Testis (tissue), 3 donors: ENCODE measurements around the gene TMEM40. TPM values are rescaled to one million over a fixed set of nuclear protein-coding genes. Genes with fewer than 3 reads are reported as not detected.

Source experiments
- DNase-seq: peaks from one replicate; pipeline ENCODE4 v3.0.0-alpha.2; 2019
- H3K27ac ChIP-seq, 2 donors: fragments of 200-600 bp; sonication (generic); one replicate each; pipeline ENCODE4 v1.5.1; 2019
- H3K27me3 ChIP-seq: fragments of 200-600 bp; sonication (generic); one replicate; pipeline ENCODE4 v1.5.1; 2019
- H3K36me3 ChIP-seq: fragments of 200-600 bp; sonication (generic); one replicate; pipeline ENCODE4 v1.5.1; 2017; ENCODE audit warnings: low read depth; ENCODE audit errors: missing control alignments
- H3K4me1 ChIP-seq: fragments of 200-600 bp; sonication (generic); one replicate; pipeline ENCODE4 v1.5.1; 2019
- H3K4me3 ChIP-seq, 2 donors: fragments of 200-600 bp; sonication (generic); one replicate each; pipeline ENCODE4 v1.5.1; 2017 to 2019
- H3K9me3 ChIP-seq: fragments of 200-600 bp; sonication (generic); one replicate; pipeline ENCODE4 v1.5.1; 2017
- CTCF ChIP-seq, 3 experiments: fragments of 450-650 bp in 2 of 3; fragments of 200-600 bp in 1 of 3; sonication (generic) in 1 of 3; IDR thresholded peaks; one replicate each; pipeline ENCODE4 v1.5.1; 2016 to 2019; ENCODE audit warnings: antibody characterized with exemption in 3 of 3, mild to moderate bottlenecking in 2 of 3, moderate library complexity in 1 of 3
- POLR2A ChIP-seq: fragments of 450-650 bp; IDR thresholded peaks from one replicate; pipeline ENCODE4 v1.6.1; 2017; ENCODE audit warnings: antibody characterized with exemption, mild to moderate bottlenecking, moderate library complexity
- WGBS, 2 donors: methylation state at CpG; one replicate each; pipeline ENCODE4 v1.1.5; 2018; 5-methylcytosine and 5-hydroxymethylcytosine counted together
- intact Hi-C: fragments of 100-400 bp; cut with DNase I; formaldehyde crosslinking; loops from one replicate; pipeline ENCODE4 v1.15.1; 2023; ENCODE audit warnings: low total_unique reads
- polyA plus RNA-seq: library from polyadenylated mRNA; stranded (reverse); fragments of 350-450 nt; fragmentation: Illumina TruSeq; extraction: RNeasy Lipid Tissue Mini Kit (QIAGEN cat#74804); gene quantifications from one replicate; pipeline ENCODE4 v1.2.3, GENCODE V29; 2014; ENCODE audit warnings: low read depth, low replicate concordance; ENCODE audit not compliant: insufficient read depth
- total RNA-seq, 2 donors: library from RNA; depleted of rRNA; stranded (reverse); fragments of >200 nt; gene quantifications; one replicate each; pipeline ENCODE4 v1.2.3, GENCODE V29; 2016

TMEM40 gene
- total and polyA plus RNA-seq, 3 donors from 2014 or later = 0.96 to 1.7 (median 1.5) TPM

- no peak for TF ChIP-seq POLR2A
- TF ChIP-seq CTCF (IDR thresholded peaks at IDR 0.05) = no peak
- no peak for DNase-seq
- Histone ChIP-seq H3K36me3 (no peaks in the 10 kb centered on the region), H3K4me1 (peaks cover 3% of the 10 kb centered on the region), H3K27ac (no peak overlapping the region), H3K27me3 (no peaks in the 10 kb centered on the region), H3K9me3 (no peaks in the 10 kb centered on the region), H3K4me3 (no peak overlapping the region)
- intact Hi-C loops = no loop called here
- 86 to 89% methylated on average over 9 of the region's 9 CpGs for WGBS, 2 donors
These were observed 12.2 kb upstream of the TMEM40 start for GRCh38 chr3:12771236-12771635.

- no peaks in the 10 kb centered on the region for H3K36me3 ChIP-seq
- TF ChIP-seq CTCF (IDR thresholded peaks at IDR 0.05) (no peak), POLR2A (no peak)
- intact Hi-C loops = no loop called here
- no peaks in the 10 kb centered on the region for H3K27me3 ChIP-seq
- no peak overlapping the region for H3K4me3 ChIP-seq
- no peak overlapping the region for H3K27ac ChIP-seq
- H3K4me1 ChIP-seq = peaks cover 3% of the 10 kb centered on the region
- no peak for DNase-seq
- WGBS, 2 donors = 73 to 82% methylated on average over 2 of the region's 2 CpGs
- no peaks in the 10 kb centered on the region for H3K9me3 ChIP-seq
These were observed 10.7 kb upstream of the TMEM40 start for GRCh38 chr3:12769761-12770160.

GRCh38 chr3:12768579-12769527 lies 9.8 kb upstream of the TMEM40 start:
- peaks cover 3% of the 10 kb centered on the region for H3K4me1 ChIP-seq
- no peak overlapping the region for H3K4me3 ChIP-seq
- intact Hi-C loops = no loop called here
- WGBS, 2 donors = 70 to 89% methylated on average over 9 to 47 of the region's 54 CpGs
- H3K36me3 ChIP-seq = no peaks in the 10 kb centered on the region
- DNase-seq = no peak
- TF ChIP-seq CTCF (IDR thresholded peaks at IDR 0.05) = no peak
- no peak for TF ChIP-seq POLR2A
- H3K27me3 ChIP-seq = no peaks in the 10 kb centered on the region
- no peaks in the 10 kb centered on the region for H3K9me3 ChIP-seq
- H3K27ac ChIP-seq = no peak overlapping the region

- intact Hi-C loops = no loop called here
- no peaks in the 10 kb centered on the region for H3K9me3 ChIP-seq
These were observed 7.5 kb upstream of the TMEM40 start for GRCh38 chr3:12766541-12766940.

More at GRCh38 chr3:12766541-12766940, 7.5 kb upstream of the TMEM40 start:
- H3K27me3 ChIP-seq = no peaks in the 10 kb centered on the region
- no peaks in the 10 kb centered on the region for H3K36me3 ChIP-seq
- WGBS, 2 donors = 83 to 90% methylated on average over 6 of the region's 6 CpGs
- H3K27ac ChIP-seq = no peak overlapping the region
- DNase-seq = no peak
- no peak overlapping the region for H3K4me3 ChIP-seq
- TF ChIP-seq POLR2A = no peak
- no peak for TF ChIP-seq CTCF (IDR thresholded peaks at IDR 0.05)
- H3K4me1 ChIP-seq = no peaks in the 10 kb centered on the region
